GM19043 (cell line): ENCODE results near the gene FAM111A.

Experiments used
- ATAC-seq: cut with Tn5 transposase; IDR thresholded peaks from one replicate; pipeline ENCODE4 v1.9.1; 2021; ENCODE audit warnings: low read depth; ENCODE audit not compliant: unreplicated experiment

FAM111A gene

DNA sequence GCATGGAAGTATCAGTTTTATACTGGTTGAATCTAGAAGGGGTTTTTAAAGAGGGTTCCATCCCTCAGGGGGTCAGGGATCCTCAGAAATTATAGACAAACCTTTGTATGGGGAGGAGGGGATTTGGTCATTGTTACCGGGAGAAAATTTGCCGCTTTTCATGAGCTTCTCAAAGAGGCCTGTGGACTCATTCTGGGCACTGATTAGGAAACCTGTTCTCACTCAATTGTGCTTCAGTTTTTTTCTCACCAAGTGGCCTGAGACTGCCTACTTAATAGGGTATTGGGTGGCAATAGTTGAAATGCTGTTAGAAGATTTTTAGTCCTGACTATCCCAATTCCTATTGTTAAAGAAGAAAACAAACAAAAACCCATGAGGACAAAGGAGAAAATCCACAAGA is 56.1 kb downstream of the FAM111A start:
- no peak for ATAC-seq

DNA sequence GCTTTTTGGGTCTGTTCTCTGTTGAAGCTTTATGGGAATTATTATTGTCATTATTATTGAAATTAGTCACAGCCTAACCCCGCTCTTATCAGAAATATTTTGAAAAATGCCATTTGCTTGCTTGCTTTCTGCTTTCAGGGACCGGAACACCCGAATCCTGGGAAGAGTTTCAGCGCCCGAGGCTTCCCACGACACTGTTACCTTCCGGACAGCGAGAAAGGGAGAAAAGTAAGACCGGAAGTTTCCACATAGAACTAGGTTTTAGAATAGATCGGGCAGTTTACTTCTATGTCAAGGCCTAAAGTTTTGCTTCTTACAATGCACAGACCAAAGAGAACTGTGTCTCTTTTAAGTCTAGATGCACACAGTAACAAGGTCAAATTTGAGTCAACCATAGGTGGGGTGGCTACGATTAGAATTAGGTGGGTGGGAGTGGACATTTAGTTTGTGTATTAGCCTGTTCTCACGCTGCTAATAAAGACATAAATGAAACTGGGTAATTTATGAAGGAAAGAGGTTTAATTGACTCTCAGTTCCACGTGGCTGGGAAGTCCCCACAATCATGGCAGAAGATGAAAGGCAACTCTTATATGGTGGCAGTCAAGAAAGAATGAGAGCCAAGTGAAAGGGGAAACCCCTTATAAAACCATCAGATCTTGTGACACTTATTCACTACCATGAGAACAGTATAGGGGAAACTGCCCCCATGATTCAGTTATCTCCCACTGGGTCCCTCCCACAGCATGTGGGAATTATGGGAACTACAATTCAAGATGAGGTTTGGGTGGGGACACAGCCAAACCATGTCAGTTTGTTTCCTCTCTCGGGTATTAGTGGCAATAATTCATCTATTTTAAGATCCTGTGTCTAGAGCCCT is 57.1 kb downstream of the FAM111A start:
- peak; percentile 47 for ATAC-seq

DNA sequence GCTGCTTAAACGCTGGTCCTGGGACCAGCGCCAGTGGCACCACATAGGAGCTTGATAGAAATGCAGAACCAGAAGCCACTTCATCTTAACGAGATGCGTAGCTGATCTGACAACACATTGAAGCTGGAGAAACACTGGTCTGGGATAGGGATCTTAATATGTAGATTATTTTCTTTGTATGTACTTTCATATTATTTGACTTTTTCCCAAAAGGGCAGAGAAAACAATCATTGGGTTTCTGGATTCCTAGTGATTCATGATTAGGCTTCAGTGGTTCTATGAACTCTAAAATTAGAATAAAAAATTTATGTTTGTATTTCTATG is 57.7 kb downstream of the FAM111A start:
- ATAC-seq, result no peak

DNA sequence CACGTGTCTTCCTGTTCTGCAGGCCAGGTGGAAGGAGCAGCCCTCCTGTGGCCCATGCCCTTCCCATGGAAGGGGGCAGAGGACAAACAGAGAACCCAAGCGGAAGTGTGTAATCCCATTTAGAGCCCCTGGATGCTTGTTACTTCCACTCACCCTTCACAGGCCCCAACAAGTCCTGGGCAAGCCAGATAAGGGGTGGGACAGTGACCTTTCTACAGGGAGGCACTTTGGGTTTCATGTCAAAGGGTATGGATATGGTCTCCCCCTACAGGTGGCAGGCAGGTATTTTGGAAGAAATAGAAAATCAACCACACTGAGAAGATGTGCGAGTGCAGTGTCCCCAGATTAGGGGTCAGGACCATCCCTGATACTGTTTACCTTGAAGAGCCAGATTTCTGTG is 58.7 kb downstream of the FAM111A start:
- no peak for ATAC-seq
